ENCODE results near the gene CACNA1B. TPM values are rescaled to one million over a fixed set of nuclear protein-coding genes. Genes with fewer than 3 reads are reported as not detected.

The CACNA1B gene
- total RNA-seq, 4 donors from 2014 or later: not detected

GRCh38 chr9:138115506-138115905, 237.9 kb downstream of the CACNA1B start:
- ATAC-seq (ENCODE audit: low FRiP score): no peak
- TF ChIP-seq CTCF (IDR thresholded peaks at IDR 0.05): no peak
- DNase-seq (ENCODE audit: low spot score): no peak

DNA sequence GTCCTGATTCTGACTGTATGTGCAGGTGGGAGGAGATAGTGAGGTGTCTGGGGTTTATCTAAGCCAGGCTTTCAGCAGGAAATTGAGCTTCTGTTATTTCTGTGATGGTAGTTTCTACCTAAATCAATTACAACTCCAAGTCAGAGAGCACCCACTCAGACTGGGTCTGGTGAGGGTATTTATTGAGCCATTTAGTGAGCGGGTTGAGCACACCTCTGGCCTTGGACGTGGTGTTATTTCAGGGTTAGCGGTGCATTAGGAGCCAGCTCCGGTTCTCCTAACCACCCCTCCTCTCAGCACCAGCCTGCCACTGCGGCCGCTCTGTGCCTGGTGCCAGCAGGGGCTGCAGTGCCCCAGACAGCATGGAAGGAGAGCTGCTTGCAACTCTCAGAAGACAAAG, 238.9 kb downstream of the CACNA1B start:
- TF ChIP-seq CTCF (IDR thresholded peaks at IDR 0.05): no peak
- no peak for ATAC-seq (ENCODE audit: low FRiP score)
- no peak for DNase-seq (ENCODE audit: low spot score)

- no peak for DNase-seq (ENCODE audit: low spot score)
- no peak for ATAC-seq (ENCODE audit: low FRiP score)
Observed at GRCh38 chr9:138117101-138117750, 239.6 kb downstream of the CACNA1B start.

DNA sequence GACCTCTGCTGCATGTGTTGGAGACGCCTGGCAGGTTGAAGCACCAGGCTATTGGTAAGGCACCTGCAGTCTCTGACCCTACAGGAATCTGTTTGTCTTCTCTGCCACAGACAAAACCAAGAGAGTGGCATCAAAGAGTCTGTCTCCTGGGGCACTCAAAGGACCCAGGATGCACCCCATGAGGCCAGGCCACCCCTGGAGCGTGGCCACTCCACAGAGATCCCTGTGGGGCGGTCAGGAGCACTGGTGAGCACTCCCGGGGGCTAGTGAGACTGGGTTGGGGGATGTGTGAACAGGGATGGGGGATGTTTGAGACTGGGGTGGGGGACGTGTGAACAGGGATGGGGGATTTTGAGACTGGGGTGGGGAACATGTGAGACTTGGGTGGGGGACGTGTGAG, 240.3 kb downstream of the CACNA1B start:
- DNase-seq (ENCODE audit: low spot score): no peak
- no peak for TF ChIP-seq CTCF (IDR thresholded peaks at IDR 0.05)
- ATAC-seq (ENCODE audit: low FRiP score): no peak

More at GRCh38 chr9:138117101-138117750, 239.6 kb downstream of the CACNA1B start:
- no peak for TF ChIP-seq CTCF (IDR thresholded peaks at IDR 0.05)

- TF ChIP-seq CTCF (IDR thresholded peaks at IDR 0.05): no peak
- no peak for ATAC-seq (ENCODE audit: low FRiP score)
- DNase-seq (ENCODE audit: low spot score): no peak
Observed at GRCh38 chr9:138118601-138119071, 241.1 kb downstream of the CACNA1B start.

GRCh38 chr9:138119202-138120027, 241.8 kb downstream of the CACNA1B start:
- no peak for ATAC-seq (ENCODE audit: low FRiP score)
- TF ChIP-seq CTCF (IDR thresholded peaks at IDR 0.05): no peak
- no peak for DNase-seq (ENCODE audit: low spot score)
